GM12801 (cell line): ENCODE measurements around the gene CDYL.

Experiments
- TF ChIP-seq, protein P1 (sequence below): IDR thresholded peaks from one replicate; pipeline ENCODE4 v1.5.1; 2011; ENCODE audit warnings: control low read depth; ENCODE audit not compliant: insufficient read length; ENCODE audit errors: extremely low read depth

The CDYL gene

DNA sequence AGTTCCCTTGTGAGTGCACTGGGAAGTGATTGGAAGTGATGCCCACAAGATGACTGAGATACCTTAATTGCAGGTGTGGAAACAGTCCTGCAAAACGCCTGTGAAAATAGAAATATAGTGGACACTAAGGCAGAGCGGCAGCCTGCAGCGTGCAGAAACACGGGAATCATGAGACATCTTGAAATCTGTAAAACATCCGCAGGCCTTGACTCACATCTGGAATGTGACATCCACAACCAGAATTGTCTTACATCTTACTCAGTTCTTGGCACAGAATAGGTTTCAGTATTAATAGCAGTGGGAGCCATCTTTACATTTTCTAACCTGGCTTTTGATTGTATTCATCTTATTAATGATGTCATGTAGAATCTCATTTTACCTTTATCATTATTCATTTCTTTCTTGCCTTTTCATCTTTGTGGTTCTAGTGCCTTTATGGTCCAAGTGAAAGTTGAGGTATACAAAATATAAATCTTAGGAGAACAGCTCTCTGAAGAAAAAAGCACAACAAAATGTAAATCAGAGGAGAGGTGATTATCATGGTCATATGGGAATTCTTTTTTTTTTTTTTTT lies 44.6 kb downstream of the CDYL start:
- TF ChIP-seq, protein P1, sequence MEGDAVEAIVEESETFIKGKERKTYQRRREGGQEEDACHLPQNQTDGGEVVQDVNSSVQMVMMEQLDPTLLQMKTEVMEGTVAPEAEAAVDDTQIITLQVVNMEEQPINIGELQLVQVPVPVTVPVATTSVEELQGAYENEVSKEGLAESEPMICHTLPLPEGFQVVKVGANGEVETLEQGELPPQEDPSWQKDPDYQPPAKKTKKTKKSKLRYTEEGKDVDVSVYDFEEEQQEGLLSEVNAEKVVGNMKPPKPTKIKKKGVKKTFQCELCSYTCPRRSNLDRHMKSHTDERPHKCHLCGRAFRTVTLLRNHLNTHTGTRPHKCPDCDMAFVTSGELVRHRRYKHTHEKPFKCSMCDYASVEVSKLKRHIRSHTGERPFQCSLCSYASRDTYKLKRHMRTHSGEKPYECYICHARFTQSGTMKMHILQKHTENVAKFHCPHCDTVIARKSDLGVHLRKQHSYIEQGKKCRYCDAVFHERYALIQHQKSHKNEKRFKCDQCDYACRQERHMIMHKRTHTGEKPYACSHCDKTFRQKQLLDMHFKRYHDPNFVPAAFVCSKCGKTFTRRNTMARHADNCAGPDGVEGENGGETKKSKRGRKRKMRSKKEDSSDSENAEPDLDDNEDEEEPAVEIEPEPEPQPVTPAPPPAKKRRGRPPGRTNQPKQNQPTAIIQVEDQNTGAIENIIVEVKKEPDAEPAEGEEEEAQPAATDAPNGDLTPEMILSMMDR, result no peak

GRCh38 chr6:4822476-4822875 lies 46.3 kb downstream of the CDYL start:
- TF ChIP-seq, protein P1, result no peak

DNA sequence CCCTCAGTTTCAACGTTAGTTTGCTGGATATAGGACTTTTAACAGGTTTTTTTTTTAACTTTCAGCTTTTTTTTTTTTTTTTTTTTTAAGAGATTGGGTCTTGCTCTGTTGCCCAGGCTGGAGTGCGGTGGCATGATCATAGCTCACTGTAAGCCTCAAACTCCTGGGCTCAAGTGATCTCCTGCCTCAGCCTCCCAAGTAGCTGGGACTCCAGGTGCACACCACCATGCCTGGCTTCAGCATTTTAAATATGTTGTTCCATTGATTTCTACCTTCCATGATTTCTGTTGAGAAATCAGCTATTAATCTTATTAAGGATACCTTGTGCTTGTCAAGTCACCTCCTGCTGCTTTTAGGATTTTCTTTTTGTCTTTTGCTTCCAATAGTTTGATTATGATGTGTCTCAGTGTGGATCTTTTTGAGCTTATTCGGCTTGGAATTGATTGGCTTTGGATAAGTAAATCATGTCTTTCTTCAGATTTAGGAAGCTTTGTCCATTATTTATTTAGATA lies 52.0 kb downstream of the CDYL start:
- TF ChIP-seq, protein P1, result no peak

DNA sequence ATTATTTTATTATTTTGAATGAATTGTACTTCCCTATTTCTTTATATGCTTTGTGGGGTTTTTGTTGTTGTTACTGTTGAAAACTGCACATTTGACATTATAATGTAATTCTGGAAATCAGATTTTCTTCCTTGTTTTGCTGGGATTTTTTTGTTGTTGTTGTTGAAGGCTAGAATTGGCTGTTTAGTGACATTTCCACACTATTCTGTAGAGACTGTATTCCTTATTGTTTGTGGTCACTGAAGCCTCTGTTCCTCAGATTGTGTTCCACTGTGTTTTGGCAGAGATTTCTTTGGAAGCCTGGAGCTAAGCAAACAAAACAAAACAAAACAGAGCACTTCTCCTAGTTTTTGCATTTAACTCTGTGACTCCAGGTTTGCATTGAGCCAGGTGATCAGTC lies 52.9 kb downstream of the CDYL start:
- TF ChIP-seq, protein P1, result no peak

DNA sequence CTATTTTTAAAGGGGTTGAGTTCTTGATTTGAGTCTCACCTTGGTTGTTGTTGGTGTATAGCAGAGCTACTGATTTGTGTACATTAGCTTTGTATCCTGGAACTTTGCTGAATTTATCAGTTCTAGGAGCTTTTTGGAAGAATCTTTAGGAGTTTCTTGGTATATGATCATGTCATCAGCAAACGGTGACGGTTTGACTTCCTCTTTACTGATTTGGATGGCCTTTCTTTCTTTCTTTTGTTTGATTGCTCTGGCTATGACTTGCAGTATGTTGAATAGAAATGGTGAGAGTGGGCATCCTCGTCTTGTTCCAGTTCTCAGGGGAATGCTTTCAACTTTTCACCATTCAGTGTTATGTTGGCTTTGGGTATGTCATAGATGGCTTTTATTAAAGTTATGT lies 64.0 kb downstream of the CDYL start:
- TF ChIP-seq, protein P1, result no peak

GRCh38 chr6:4844108-4844507 lies 67.9 kb downstream of the CDYL start:
- TF ChIP-seq, protein P1, result no peak

- TF ChIP-seq, protein P1, result no peak
These were observed 70.2 kb downstream of the CDYL start for GRCh38 chr6:4846387-4846786.
